Glutamatergic neuron (in vitro differentiated cells): ENCODE data around the gene TMPRSS2. TPM values are rescaled to one million over a fixed set of nuclear protein-coding genes. Genes with fewer than 3 reads are reported as not detected.
A peak's percentile ranks its signal among the peaks of the same experiment; 100 is the strongest.
"Not testable (repeated sequence)": the region's sequence is repeated elsewhere in the genome, so short reads cannot be mapped to it uniquely, and the experiment has no call there.

Experiments used
- DNase-seq: peaks from one replicate; pipeline ENCODE4 v3.0.0; 2022
- H3K27ac Mint-ChIP-seq: one replicate; pipeline ENCODE4 v1.8.0; 2020; ENCODE audit warnings: mild to moderate bottlenecking, mixed read lengths, inconsistent platforms; ENCODE audit not compliant: unreplicated experiment
- H3K27me3 Mint-ChIP-seq: one replicate; pipeline ENCODE4 v1.8.0; 2020; ENCODE audit warnings: mild to moderate bottlenecking, moderate library complexity, mixed read lengths, inconsistent platforms; ENCODE audit not compliant: unreplicated experiment
- H3K36me3 Mint-ChIP-seq: one replicate; pipeline ENCODE4 v1.8.0; 2020; ENCODE audit warnings: mild to moderate bottlenecking, mixed read lengths, inconsistent platforms; ENCODE audit not compliant: unreplicated experiment
- H3K4me1 Mint-ChIP-seq: one replicate; pipeline ENCODE4 v1.8.0; 2020; ENCODE audit warnings: mild to moderate bottlenecking, low read depth, mixed read lengths, inconsistent platforms; ENCODE audit not compliant: unreplicated experiment
- H3K4me3 Mint-ChIP-seq: one replicate; pipeline ENCODE4 v1.8.0; 2020; ENCODE audit warnings: mild to moderate bottlenecking, mixed read lengths, inconsistent platforms; ENCODE audit not compliant: unreplicated experiment
- H3K9me3 Mint-ChIP-seq: one replicate; pipeline ENCODE4 v1.8.0; 2020; ENCODE audit warnings: mild to moderate bottlenecking, moderate library complexity, mixed read lengths, inconsistent platforms; ENCODE audit not compliant: unreplicated experiment
- total RNA-seq: library from RNA; stranded (reverse); fragmentation: NEBNext Ultra II Directional; extraction: Animal tissue kit (Norgen Biotek cat#: 25700); gene quantifications from one replicate; pipeline ENCODE4 v1.2.1, GENCODE V29; 2021; ENCODE audit not compliant: unreplicated experiment
- TF ChIP-seq, protein P1 (sequence below): fragments of 200-600 bp; sonication (generic); IDR thresholded peaks from one replicate; pipeline ENCODE4 v1.5.0; 2021; ENCODE audit not compliant: partially characterized antibody, unreplicated experiment

The TMPRSS2 gene
- total RNA-seq, 1 donor from 2014 or later = not detected

DNA sequence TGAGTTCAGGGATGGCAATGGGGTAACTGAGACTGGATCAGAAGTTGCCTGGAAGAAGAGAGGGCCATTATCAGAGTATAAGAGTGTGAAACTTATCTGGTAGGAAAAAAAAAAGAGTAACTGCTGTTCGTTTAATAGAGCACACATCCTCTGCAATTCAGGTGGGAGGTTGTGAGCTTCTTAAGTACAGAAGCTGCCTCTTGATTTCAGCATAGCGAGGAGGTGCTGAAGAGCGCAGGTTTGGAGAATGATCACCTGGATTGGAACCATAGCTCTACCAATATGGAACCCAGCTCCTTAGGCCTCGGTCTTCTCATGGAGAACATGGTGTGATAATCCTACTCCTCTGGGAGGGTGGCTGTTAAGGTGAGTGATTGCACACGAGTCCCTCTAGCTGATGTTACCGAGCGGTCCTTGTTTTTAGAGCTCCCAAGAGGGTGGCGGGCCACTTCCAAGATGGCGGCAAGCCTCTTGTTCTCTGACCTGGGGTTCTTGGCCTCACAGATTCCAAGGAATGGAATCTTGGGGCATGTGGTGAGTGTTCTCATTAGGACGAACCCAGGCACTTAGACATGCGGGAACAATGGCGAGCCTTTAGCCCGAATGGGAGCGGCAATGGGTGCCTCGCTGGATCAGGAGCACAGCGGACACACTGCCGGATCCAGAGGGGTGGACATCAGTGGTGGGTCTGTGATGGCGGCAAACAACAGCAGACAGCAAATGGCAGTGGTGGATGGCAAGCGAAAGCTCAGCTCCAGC is 85.2 kb downstream of the TMPRSS2 start:
- Mint-ChIP-seq H3K27ac (no peak overlapping the region), H3K36me3 (peaks cover under 1% of the 10 kb centered on the region), H3K27me3 (peaks cover 8% of the 10 kb centered on the region), H3K4me3 (no peak overlapping the region), H3K4me1 (peaks cover 7% of the 10 kb centered on the region), H3K9me3 (peaks cover 1% of the 10 kb centered on the region)
- TF ChIP-seq, protein P1, sequence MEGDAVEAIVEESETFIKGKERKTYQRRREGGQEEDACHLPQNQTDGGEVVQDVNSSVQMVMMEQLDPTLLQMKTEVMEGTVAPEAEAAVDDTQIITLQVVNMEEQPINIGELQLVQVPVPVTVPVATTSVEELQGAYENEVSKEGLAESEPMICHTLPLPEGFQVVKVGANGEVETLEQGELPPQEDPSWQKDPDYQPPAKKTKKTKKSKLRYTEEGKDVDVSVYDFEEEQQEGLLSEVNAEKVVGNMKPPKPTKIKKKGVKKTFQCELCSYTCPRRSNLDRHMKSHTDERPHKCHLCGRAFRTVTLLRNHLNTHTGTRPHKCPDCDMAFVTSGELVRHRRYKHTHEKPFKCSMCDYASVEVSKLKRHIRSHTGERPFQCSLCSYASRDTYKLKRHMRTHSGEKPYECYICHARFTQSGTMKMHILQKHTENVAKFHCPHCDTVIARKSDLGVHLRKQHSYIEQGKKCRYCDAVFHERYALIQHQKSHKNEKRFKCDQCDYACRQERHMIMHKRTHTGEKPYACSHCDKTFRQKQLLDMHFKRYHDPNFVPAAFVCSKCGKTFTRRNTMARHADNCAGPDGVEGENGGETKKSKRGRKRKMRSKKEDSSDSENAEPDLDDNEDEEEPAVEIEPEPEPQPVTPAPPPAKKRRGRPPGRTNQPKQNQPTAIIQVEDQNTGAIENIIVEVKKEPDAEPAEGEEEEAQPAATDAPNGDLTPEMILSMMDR = no peak
- DNase-seq = no peak

DNA sequence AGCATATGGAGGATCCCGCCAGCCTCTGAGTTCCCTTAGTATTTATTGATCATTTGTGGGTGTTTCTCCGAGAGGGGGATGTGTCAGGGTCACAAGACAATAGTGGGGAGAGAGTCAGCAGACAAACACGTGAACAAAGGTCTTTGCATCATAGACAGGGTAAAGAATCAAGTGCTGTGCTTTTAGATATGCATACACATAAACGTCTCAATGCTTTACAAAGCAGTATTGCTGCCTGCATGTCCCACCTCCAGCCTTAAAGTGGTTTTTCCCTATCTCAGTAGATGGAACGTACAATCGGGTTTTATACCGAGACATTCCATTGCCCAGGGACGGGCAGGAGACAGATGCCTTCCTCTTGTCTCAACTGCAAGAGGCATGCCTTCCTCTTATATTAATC is 87.0 kb downstream of the TMPRSS2 start:
- not testable (repeated sequence) for H3K4me1 Mint-ChIP-seq, DNase-seq, H3K36me3 Mint-ChIP-seq, H3K27me3 Mint-ChIP-seq, H3K9me3 Mint-ChIP-seq
- peak overlapping the region; percentile 71 for H3K4me3 Mint-ChIP-seq
- H3K27ac Mint-ChIP-seq = peak overlapping the region; percentile 5

DNA sequence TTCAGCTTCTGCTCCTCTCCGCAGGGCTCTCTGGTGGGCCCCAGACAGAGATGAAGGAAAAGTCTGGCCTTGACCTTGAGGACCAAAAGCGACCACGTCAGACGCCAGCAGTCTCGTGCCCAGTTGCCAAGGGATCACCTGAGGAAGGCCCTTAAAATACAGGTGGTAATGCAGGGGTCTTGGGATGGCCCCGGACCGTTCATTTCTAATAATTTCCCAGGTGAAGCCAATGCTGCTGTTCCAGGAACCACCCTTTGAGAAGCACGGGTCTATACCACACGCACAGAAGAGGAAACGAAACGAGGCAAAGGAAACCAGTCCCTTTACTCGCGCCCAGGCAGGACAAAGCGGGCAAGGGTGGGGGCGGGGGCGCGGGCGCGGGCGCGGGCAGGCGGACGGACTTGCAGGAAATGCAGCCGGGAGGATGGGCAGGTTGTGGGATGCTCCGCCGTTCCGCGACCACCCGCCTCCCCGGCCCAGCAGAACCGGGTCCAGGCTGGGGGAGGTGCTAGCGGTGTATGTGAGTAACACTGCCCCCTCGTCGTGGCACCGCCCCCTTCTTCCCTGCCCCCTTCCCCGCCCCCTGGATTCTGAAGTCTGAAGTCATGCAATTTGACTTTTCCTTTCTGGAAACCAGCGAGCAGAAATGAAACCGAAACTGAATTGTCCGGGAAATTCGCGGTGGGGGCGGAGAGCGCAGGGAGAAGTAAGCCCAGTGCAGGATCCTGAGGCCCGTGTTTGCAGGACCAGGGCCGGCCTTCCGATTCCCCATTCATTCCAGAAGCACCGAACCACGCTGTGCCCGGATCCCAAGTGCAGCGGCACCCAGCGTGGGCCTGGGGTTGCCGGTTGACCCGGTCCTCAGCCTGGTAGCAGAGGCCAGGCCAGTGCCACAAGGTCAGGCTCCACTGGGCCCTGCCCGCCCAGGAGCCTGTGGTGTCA is 87.8 kb downstream of the TMPRSS2 start:
- Mint-ChIP-seq H3K36me3 (peaks cover 8% of the 10 kb centered on the region), H3K9me3 (no peaks in the 10 kb centered on the region), H3K27ac (no peak overlapping the region), H3K4me1 (peaks cover 7% of the 10 kb centered on the region), H3K4me3 (peak overlapping the region; percentile 85), H3K27me3 (peaks cover 8% of the 10 kb centered on the region)
- TF ChIP-seq, protein P1 = no peak
- peak; percentile 45 for DNase-seq

DNA sequence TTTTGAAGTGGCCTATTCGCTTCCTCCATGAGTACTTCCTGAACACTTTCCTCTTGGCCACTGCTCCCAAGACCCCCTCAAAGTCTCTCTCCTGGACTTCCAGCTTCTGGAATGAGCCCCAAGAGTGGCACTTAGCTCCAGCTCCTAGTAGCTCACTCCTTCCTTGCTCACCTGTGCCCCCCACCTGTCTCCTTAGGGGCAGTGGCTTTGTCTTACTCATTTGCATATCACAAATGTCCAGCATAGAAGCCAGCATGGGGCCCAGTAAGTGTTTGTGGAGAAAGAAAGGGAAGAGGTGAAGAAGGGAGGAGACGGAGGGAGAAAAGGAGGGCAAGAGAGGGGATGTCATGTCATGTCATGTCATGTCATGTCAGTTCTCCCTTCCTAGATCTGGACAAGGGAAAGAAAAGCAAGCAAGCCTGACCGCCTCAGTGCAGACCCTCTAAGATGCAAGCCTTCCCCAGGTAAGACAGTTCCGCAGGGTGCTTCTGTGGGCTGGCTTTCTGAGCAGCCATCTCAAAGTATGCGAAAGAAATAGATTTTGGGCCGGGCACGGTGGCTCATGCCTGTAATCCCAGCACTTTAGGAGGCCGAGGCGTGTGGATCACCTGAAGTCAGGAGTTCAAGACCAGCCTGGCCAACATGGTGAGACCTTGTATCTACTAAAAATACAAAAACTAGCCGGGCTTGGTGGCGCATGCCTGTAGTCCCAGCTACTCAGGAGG is 88.8 kb downstream of the TMPRSS2 start:
- TF ChIP-seq, protein P1 = no peak
- H3K36me3 Mint-ChIP-seq = peaks cover 8% of the 10 kb centered on the region
- no peak overlapping the region for H3K27ac Mint-ChIP-seq
- DNase-seq = no peak
- no peaks in the 10 kb centered on the region for H3K9me3 Mint-ChIP-seq
- H3K4me3 Mint-ChIP-seq = no peak overlapping the region
- peaks cover 8% of the 10 kb centered on the region for H3K27me3 Mint-ChIP-seq
- H3K4me1 Mint-ChIP-seq = peaks cover 7% of the 10 kb centered on the region

DNA sequence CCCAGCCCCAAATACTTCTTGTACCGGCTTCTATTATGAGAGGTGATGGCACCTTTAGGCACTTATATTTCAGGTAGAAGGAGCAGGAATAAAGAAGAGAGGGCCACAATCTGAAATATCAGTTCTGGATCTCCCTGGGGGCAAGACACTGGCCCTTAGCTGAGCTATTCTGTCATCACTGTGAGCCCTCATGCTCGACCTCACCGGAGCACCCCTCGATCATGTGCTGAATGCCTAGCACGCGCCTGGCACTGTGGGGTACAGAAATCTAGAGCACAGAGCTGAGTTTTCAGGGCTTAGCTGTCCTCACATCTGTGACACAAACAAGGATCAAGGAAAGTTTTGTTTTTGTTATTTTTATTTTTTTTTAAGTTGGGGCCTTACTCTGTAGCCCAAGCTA is 89.6 kb downstream of the TMPRSS2 start:
- Mint-ChIP-seq H3K9me3 (no peaks in the 10 kb centered on the region), H3K27me3 (peaks cover 8% of the 10 kb centered on the region), H3K4me3 (no peak overlapping the region), H3K36me3 (peaks cover 8% of the 10 kb centered on the region), H3K27ac (no peak overlapping the region), H3K4me1 (peaks cover 7% of the 10 kb centered on the region)
- TF ChIP-seq, protein P1 = no peak
- no peak for DNase-seq

DNA sequence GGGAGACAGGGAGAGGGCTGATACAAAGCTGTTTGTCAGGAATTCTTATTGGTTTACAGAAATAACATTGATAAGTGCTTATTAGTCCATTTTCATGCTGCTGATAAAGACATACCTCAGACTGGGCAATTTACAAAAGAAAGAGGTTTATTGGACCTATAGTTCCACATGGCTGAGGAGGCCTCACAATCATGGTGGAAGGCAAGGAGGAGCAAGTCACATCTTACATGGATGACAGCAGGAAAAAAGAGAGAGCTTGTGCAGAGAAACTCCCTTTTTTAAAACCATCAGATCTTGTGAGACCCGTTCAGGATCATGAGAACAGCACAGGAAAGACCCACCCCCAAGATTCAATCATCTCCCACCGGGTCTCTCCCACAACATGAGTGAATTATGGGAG is 90.5 kb downstream of the TMPRSS2 start:
- not testable (repeated sequence) for H3K27ac Mint-ChIP-seq, DNase-seq, H3K9me3 Mint-ChIP-seq, H3K4me3 Mint-ChIP-seq, H3K27me3 Mint-ChIP-seq, H3K4me1 Mint-ChIP-seq, H3K36me3 Mint-ChIP-seq
